ENCODE data around the gene CTNNA1.

CTNNA1 gene

DNA sequence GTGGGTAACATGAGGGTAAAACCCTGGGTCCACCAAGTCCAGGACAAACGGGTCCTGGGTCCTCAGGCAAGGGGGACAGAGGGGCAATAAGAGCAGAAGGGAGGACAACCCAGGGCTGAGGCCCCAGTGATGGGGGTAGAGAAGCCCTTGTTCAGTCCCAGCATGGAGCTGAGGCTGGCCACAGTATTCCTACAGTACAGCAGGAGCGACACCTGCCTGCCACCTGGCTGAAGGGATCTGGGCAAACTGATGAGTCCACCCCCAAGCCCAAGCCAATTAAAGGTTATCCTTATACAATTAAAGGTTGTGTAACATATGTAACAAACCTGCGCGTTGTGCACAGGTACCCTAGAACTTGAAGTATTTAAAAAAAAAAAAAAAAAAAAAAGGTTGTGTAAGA lies 219.6 kb downstream of the CTNNA1 start:
- no peak for DNase-seq

- peak; percentile 78 for DNase-seq
These were observed 221.2 kb downstream of the CTNNA1 start for GRCh38 chr5:138974227-138975063.

DNA sequence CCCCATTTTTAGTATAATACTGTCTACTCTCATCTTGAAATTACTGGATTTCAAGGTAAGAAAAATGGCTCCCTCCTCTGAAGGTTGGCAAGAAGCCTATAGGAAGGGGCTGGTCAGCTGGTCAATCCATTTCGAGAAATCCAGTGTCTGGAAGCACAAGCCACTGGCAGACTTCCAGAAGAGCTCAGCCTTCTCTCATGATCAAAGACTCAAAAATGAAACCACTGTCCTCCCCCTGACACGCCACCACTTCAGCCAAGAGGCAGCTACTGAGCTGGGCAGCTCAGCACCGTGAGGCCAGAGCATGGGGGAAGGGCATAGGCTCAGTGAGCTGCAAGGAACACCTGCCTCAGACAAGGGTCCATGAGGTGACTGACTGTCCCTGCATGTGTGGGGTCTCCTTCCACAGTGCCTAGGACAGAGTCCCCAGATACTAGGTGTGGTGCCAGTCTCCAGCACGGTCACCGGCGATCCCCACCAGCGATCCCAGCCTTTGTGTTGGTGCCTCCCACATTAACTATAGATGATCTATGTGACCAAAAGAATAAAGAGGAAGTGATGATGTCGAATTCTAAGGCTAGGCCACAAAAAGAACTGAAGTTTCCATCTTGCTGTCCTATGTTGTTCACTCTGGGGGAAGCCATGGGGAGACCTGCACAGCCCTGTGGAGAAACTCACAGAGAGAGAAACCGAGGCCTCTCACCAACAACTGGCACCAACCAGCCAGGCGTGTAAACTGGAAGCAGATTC lies 222.0 kb downstream of the CTNNA1 start:
- DNase-seq = peak; percentile 52

DNA sequence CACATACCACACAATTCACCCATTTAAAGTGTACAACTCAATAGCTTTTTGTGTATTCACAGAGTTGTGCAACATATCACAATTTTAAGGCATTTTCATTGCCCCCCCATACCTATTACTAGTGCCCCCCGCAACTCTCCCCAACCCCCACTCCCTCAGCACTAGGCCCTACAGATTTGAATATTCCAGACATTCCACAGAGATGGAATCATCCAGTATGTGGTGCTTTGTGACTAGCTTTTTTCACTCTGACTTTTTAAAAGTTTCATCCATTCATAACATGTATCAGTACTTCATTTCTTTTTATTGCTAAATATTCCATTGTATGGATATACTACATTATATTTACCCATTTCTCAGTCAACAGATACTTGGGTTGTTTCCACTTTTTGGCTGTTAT lies 224.9 kb downstream of the CTNNA1 start:
- DNase-seq = peak; percentile 68

DNA sequence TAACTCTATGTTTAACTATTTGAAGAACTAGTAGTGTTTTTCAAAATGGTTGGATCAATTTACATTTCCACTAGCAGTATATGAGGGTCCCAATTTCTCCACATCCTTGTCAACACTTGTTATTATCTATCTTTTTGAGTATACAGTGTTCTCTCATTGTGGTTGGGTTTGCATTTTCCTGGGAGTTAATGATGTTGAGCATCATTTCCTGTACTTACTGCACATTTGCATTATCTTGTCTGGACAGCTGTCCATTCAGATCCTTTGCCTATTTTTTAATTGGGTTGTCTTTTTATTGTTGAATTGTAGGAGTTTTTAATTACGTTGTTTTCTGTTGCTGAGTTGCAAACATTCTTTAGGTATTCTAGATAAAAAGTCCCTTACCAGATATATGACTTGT lies 225.4 kb downstream of the CTNNA1 start:
- DNase-seq = no peak

- no peak for DNase-seq
These were observed 226.6 kb downstream of the CTNNA1 start for GRCh38 chr5:138979684-138980280.

GRCh38 chr5:138980441-138980840 lies 227.2 kb downstream of the CTNNA1 start:
- DNase-seq = no peak

DNA sequence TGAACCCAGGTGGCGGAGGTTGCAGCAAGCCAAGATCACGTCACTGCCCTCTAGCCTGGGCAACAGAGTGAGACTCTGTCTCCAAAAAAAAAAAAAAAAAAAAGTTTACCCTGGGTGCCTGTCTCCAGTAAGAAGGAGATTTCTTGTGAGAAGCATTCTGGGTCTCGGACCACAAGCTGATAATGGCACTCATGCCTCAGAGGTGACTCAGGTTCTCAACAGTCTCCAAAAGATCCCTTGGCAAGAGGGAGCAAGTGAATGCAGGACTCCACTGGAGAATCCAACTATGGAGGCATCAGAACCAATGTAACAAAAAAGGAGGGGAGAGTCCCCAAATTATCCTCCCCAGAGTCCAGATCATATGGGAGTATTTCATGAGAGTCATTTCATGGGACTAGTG lies 227.9 kb downstream of the CTNNA1 start:
- DNase-seq = peak; percentile 62

GRCh38 chr5:138981586-138981985 lies 228.4 kb downstream of the CTNNA1 start:
- no peak for DNase-seq

GRCh38 chr5:138983984-138984383 lies 230.8 kb downstream of the CTNNA1 start:
- no peak for DNase-seq
